Calu3 (cell line): ENCODE results near the gene PFKFB3. TPM values are rescaled to one million over a fixed set of nuclear protein-coding genes. Genes with fewer than 3 reads are reported as not detected.

Experiments
- BruUV-seq: library from RNA; stranded (reverse); fragments of 400-500 nt; replicated peaks from 2 replicates; lab custom pipeline; 2021; lab: Mats Ljungman, UMichigan
- CTCF ChIA-PET: fragments of 300-600 bp; sonication (Branson Sonifier 250); formaldehyde crosslinking; loops from one replicate; lab custom pipeline; 2022; ENCODE audit warnings: antibody characterized with exemption; lab: Charles Lee
- DNase-seq: peaks from one replicate; pipeline ENCODE4 v3.0.0; 2022
- H3K27ac Mint-ChIP-seq: one replicate; pipeline ENCODE4 v1.8.0; 2022; ENCODE audit warnings: mixed read lengths; ENCODE audit not compliant: unreplicated experiment
- H3K27me3 Mint-ChIP-seq: one replicate; pipeline ENCODE4 v1.8.0; 2022; ENCODE audit warnings: mixed read lengths; ENCODE audit not compliant: unreplicated experiment
- H3K36me3 Mint-ChIP-seq: one replicate; pipeline ENCODE4 v1.8.0; 2022; ENCODE audit warnings: mild to moderate bottlenecking, moderate library complexity, mixed read lengths; ENCODE audit not compliant: insufficient read depth, unreplicated experiment
- H3K4me1 Mint-ChIP-seq: one replicate; pipeline ENCODE4 v1.8.0; 2022; ENCODE audit warnings: mild to moderate bottlenecking, low read depth, mixed read lengths; ENCODE audit not compliant: unreplicated experiment
- H3K4me3 Mint-ChIP-seq: one replicate; pipeline ENCODE4 v1.8.0; 2022; ENCODE audit warnings: mild to moderate bottlenecking, low read depth, moderate library complexity, mixed read lengths; ENCODE audit not compliant: unreplicated experiment
- H3K9me3 Mint-ChIP-seq: one replicate; pipeline ENCODE4 v1.8.0; 2022; ENCODE audit warnings: low read depth, mixed read lengths; ENCODE audit not compliant: unreplicated experiment
- CTCF ChIP-seq: fragments of 200-600 bp; IDR thresholded peaks from one replicate; pipeline ENCODE4 v1.8.0; 2022; ENCODE audit warnings: antibody characterized with exemption; ENCODE audit not compliant: unreplicated experiment
- intact Hi-C: fragments of 100-400 bp; cut with micrococcal nuclease; formaldehyde crosslinking; loops from one replicate; pipeline ENCODE4 v1.10.0; 2022; ENCODE audit not compliant: unreplicated experiment
- total RNA-seq: library from RNA; stranded (reverse); gene quantifications from 2 replicates; pipeline ENCODE4 v1.2.3, GENCODE V29; 2022

PFKFB3 gene
- total RNA-seq, 1 experiment from 2014 or later: 293 TPM

GRCh38 chr10:6211341-6211670 lies 8.6 kb downstream of the PFKFB3 start:
- no peaks in the 10 kb centered on the region for H3K27me3 Mint-ChIP-seq

GRCh38 chr10:6211671-6212635 lies 9.2 kb downstream of the PFKFB3 start:
- BruUV-seq: no TSS peak
- intact Hi-C loops: no loop called here
- H3K4me3 Mint-ChIP-seq: peak overlapping the region; percentile 80
- TF ChIP-seq CTCF: no peak
- CTCF ChIA-PET: interaction anchor here (1.7 kb wide), 1 partner anchor 190 kb away, joined by 4 read pairs; no protein-coding TSS in a partner anchor
- no peak for DNase-seq
- peaks cover 59% of the 10 kb centered on the region for H3K4me1 Mint-ChIP-seq
- peak overlapping the region; percentile 89 for H3K27ac Mint-ChIP-seq
- peaks cover 94% of the 10 kb centered on the region for H3K36me3 Mint-ChIP-seq
- no peaks in the 10 kb centered on the region for H3K27me3 Mint-ChIP-seq
- H3K9me3 Mint-ChIP-seq: no peaks in the 10 kb centered on the region

More at GRCh38 chr10:6211341-6211670, 8.6 kb downstream of the PFKFB3 start:
- peak overlapping the region; percentile 89 for H3K27ac Mint-ChIP-seq
- peak overlapping the region; percentile 80 for H3K4me3 Mint-ChIP-seq
- H3K9me3 Mint-ChIP-seq: no peaks in the 10 kb centered on the region
- peaks cover 53% of the 10 kb centered on the region for H3K4me1 Mint-ChIP-seq
- no peak for TF ChIP-seq CTCF
- no peak for DNase-seq
- BruUV-seq: no TSS peak
- peaks cover 93% of the 10 kb centered on the region for H3K36me3 Mint-ChIP-seq
- CTCF ChIA-PET: interaction anchor here (1.7 kb wide), 1 partner anchor 190 kb away, joined by 4 read pairs; no protein-coding TSS in a partner anchor
- intact Hi-C loops: no loop called here

GRCh38 chr10:6212806-6213205 lies 10.1 kb downstream of the PFKFB3 start:
- Mint-ChIP-seq H3K27ac (peak overlapping the region; percentile 65), H3K4me1 (peaks cover 61% of the 10 kb centered on the region), H3K4me3 (peak overlapping the region; percentile 80), H3K9me3 (no peaks in the 10 kb centered on the region), H3K36me3 (peaks cover 94% of the 10 kb centered on the region), H3K27me3 (no peaks in the 10 kb centered on the region)
- BruUV-seq: no TSS peak
- no peak for DNase-seq
- no peak for TF ChIP-seq CTCF
- intact Hi-C loops: no loop called here
- CTCF ChIA-PET: no interaction called here

DNA sequence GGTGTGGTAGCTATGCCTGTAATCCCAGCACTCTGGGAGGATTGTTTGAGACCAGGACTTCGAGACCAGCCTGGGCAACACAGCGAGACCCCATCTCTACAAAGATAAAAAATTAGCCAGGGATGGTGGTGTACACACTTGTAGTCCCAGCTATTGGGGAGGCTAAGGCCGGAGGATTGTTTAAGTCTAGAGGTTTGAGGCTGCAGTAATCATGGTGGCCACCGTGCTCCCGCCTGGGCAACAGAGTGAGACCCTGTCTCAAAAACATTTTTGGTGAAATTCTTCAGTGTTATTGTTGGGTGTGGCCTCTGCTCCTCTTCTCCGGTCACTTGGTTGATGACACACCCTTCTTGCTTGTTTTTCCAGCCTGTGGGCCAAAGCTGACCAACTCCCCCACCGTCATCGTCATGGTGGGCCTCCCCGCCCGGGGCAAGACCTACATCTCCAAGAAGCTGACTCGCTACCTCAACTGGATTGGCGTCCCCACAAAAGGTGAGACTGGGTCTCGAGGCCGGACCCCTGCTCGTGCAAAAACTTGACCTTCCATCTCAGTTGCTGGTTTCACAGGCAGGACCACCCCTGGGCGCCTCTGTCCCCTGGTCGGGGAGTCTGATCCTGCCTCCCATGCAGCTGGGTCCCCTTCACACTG lies 10.6 kb downstream of the PFKFB3 start:
- TF ChIP-seq CTCF: no peak
- H3K4me1 Mint-ChIP-seq: peaks cover 55% of the 10 kb centered on the region
- DNase-seq: no peak
- H3K36me3 Mint-ChIP-seq: peaks cover 94% of the 10 kb centered on the region
- H3K9me3 Mint-ChIP-seq: no peaks in the 10 kb centered on the region
- CTCF ChIA-PET: no interaction called here
- H3K27me3 Mint-ChIP-seq: no peaks in the 10 kb centered on the region
- BruUV-seq: no TSS peak
- peak overlapping the region; percentile 80 for H3K4me3 Mint-ChIP-seq
- intact Hi-C loops: no loop called here
- peak overlapping the region; percentile 65 for H3K27ac Mint-ChIP-seq
